Trophoblast cell (in vitro differentiated cells and primary cell): ENCODE measurements around the gene NUDCD2. TPM values are rescaled to one million over a fixed set of nuclear protein-coding genes. Genes with fewer than 3 reads are reported as not detected.

Experiments used
- DNase-seq, 2 donors: peaks; one replicate each; pipeline ENCODE4 v3.0.0-alpha.2; 2016
- H2AFZ ChIP-seq: 2 replicates; pipeline ENCODE4 v1.6.1; 2013; ENCODE audit warnings: low read length, moderate library complexity, mild to moderate bottlenecking; ENCODE audit not compliant: insufficient read depth, poor library complexity
- H2AK5ac ChIP-seq: 2 replicates; pipeline ENCODE4 v1.6.1; 2013; ENCODE audit warnings: mild to moderate bottlenecking, low read length
- H2BK120ac ChIP-seq: 2 replicates; pipeline ENCODE4 v1.6.1; 2013; ENCODE audit warnings: low read length, mild to moderate bottlenecking, moderate library complexity; ENCODE audit not compliant: insufficient read depth, poor library complexity
- H2BK12ac ChIP-seq: 2 replicates; pipeline ENCODE4 v1.6.1; 2013; ENCODE audit warnings: mild to moderate bottlenecking, low read length, moderate library complexity
- H2BK5ac ChIP-seq: 2 replicates; pipeline ENCODE4 v1.6.1; 2013; ENCODE audit warnings: low read length, low read depth, moderate library complexity, mild to moderate bottlenecking; ENCODE audit not compliant: poor library complexity
- H3K14ac ChIP-seq: 2 replicates; pipeline ENCODE4 v1.6.1; 2013; ENCODE audit warnings: mild to moderate bottlenecking, low read length
- H3K18ac ChIP-seq: 2 replicates; pipeline ENCODE4 v1.6.1; 2013; ENCODE audit warnings: mild to moderate bottlenecking, low read length
- H3K23ac ChIP-seq: 2 replicates; pipeline ENCODE4 v1.6.1; 2013; ENCODE audit warnings: low read length
- H3K27ac ChIP-seq: 2 replicates; pipeline ENCODE4 v1.5.1; 2013; ENCODE audit warnings: low read depth, mild to moderate bottlenecking, inconsistent platforms, low read length, moderate library complexity
- H3K27me3 ChIP-seq: 2 replicates; pipeline ENCODE4 v1.6.1; 2013; ENCODE audit warnings: inconsistent platforms, mild to moderate bottlenecking, low read length, moderate library complexity; ENCODE audit not compliant: insufficient read depth
- H3K36me3 ChIP-seq, 2 experiments: 1 replicate in 1 of 2; 2 replicates in 1 of 2; pipeline ENCODE4 v1.6.1; 2013; ENCODE audit warnings: low read length in 2 of 2, mild to moderate bottlenecking in 2 of 2, moderate library complexity in 1 of 2; ENCODE audit not compliant: insufficient read depth in 2 of 2, control insufficient read depth in 1 of 2
- H3K4ac ChIP-seq: 2 replicates; pipeline ENCODE4 v1.6.1; 2013; ENCODE audit warnings: low read depth, mild to moderate bottlenecking, low read length, moderate library complexity
- H3K4me1 ChIP-seq, 2 experiments: 1 replicate in 1 of 2; 2 replicates in 1 of 2; pipeline ENCODE4 v1.6.1; 2013; ENCODE audit warnings: low read length in 2 of 2, mild to moderate bottlenecking in 2 of 2, moderate library complexity in 1 of 2; ENCODE audit not compliant: insufficient read depth in 2 of 2, control insufficient read depth in 1 of 2
- H3K4me2 ChIP-seq: 2 replicates; pipeline ENCODE4 v1.6.1; 2013; ENCODE audit warnings: inconsistent platforms, mild to moderate bottlenecking, low read length, moderate library complexity
- H3K4me3 ChIP-seq: 2 replicates; pipeline ENCODE4 v1.5.1; 2013; ENCODE audit warnings: mild to moderate bottlenecking, low read depth, low read length, inconsistent platforms
- H3K79me1 ChIP-seq: one replicate; pipeline ENCODE4 v1.6.1; 2013; ENCODE audit warnings: low read length
- H3K79me2 ChIP-seq: 2 replicates; pipeline ENCODE4 v1.6.1; 2013; ENCODE audit warnings: low read length, mild to moderate bottlenecking; ENCODE audit not compliant: control insufficient read depth, insufficient read depth, poor library complexity
- H3K9ac ChIP-seq: 2 replicates; pipeline ENCODE4 v1.6.1; 2013; ENCODE audit warnings: mild to moderate bottlenecking, low read length
- H3K9me3 ChIP-seq: 2 replicates; pipeline ENCODE4 v1.6.1; 2013; ENCODE audit warnings: low read depth, mild to moderate bottlenecking, control low read depth, inconsistent platforms, low read length; ENCODE audit not compliant: insufficient read depth
- H4K12ac ChIP-seq: 2 replicates; pipeline ENCODE4 v1.6.1; 2013; ENCODE audit warnings: low read depth, mild to moderate bottlenecking, low read length, moderate library complexity
- H4K8ac ChIP-seq: 2 replicates; pipeline ENCODE4 v1.6.1; 2013; ENCODE audit warnings: low read depth, mild to moderate bottlenecking, low read length, moderate library complexity
- H4K91ac ChIP-seq: one replicate; pipeline ENCODE4 v1.6.1; 2013; ENCODE audit warnings: low read depth, mild to moderate bottlenecking, low read length, moderate library complexity
- WGBS: extraction: QIAGEN DNeasy Blood & Tissue Kit; methylation state at CpG from one replicate; pipeline ENCODE4 v1.1.7; 2013; ENCODE audit warnings: missing lambda C conversion rate; ENCODE audit not compliant: insufficient read length, insufficient coverage; ENCODE audit errors: extremely low coverage; 5-methylcytosine and 5-hydroxymethylcytosine counted together
- polyA plus RNA-seq: library from polyadenylated mRNA; stranded (reverse); fragments of 200-250 nt; gene quantifications from 2 replicates; pipeline ENCODE4 v1.2.3, GENCODE V29; 2013

NUDCD2 gene
- polyA plus RNA-seq = 10.6 and 11.6 TPM in 2 replicates

- H3K9me3 ChIP-seq = no peaks in the 10 kb centered on the region
Measured at GRCh38 chr5:163459819-163460561, at the start of gene NUDCD2. Gene NUDCD2, minus strand, starts transcription at chr5:163460102. Its CDS starts 52 bp downstream, at chr5:163460050.

GRCh38 chr5:163509291-163509951 lies 49.5 kb upstream of the NUDCD2 start:
- H2BK12ac ChIP-seq = no peak overlapping the region

More at GRCh38 chr5:163459819-163460561, at the start of gene NUDCD2:
- peak within 1 kb of the TSS; percentile 93 for H3K4ac ChIP-seq
- H2BK120ac ChIP-seq = peak within 1 kb of the TSS; percentile 96
- H3K79me2 ChIP-seq = peaks cover 8% of the 10 kb centered on the region
- H3K4me2 ChIP-seq = peak within 1 kb of the TSS; percentile 99
- H2BK5ac ChIP-seq = peak within 1 kb of the TSS; percentile 90
- H3K27ac ChIP-seq = peak within 1 kb of the TSS; percentile 97
- peak within 1 kb of the TSS; percentile 43 for H2BK12ac ChIP-seq
- H3K79me1 ChIP-seq = peaks cover 16% of the 10 kb centered on the region
- peaks cover 0 to 6% of the 10 kb centered on the region in 2 experiments for H3K36me3 ChIP-seq
- peak within 1 kb of the TSS; percentile 84 for H2AK5ac ChIP-seq
- H4K8ac ChIP-seq = peak within 1 kb of the TSS; percentile 97
- H2AFZ ChIP-seq = peak within 1 kb of the TSS; percentile 92
- peak within 1 kb of the TSS; percentile 93 for H3K9ac ChIP-seq
- peak within 1 kb of the TSS; percentile 84 for H3K4me3 ChIP-seq
- peak; percentile 94 to 98 for DNase-seq
- H3K23ac ChIP-seq = no peak within 1 kb of the TSS
- H3K18ac ChIP-seq = peak within 1 kb of the TSS; percentile 97
- WGBS = no CpG with 5 or more reads among the region's 59 CpGs
- peak within 1 kb of the TSS; percentile 96 for H4K91ac ChIP-seq
- peak within 1 kb of the TSS; percentile 95 for H4K12ac ChIP-seq
- H3K14ac ChIP-seq = peak within 1 kb of the TSS; percentile 97
- no peaks in the 10 kb centered on the region for H3K4me1 ChIP-seq
- H3K27me3 ChIP-seq = no peaks in the 10 kb centered on the region

GRCh38 chr5:163508753-163509152 lies 48.9 kb upstream of the NUDCD2 start:
- no peak overlapping the region for H4K8ac ChIP-seq
- peaks cover 7% of the 10 kb centered on the region for H3K79me2 ChIP-seq
- H3K4ac ChIP-seq = peak overlapping the region; percentile 69
- H3K27ac ChIP-seq = no peak overlapping the region
- no peak for DNase-seq
- no peak overlapping the region for H4K91ac ChIP-seq
- no peak overlapping the region for H2BK5ac ChIP-seq
- H3K14ac ChIP-seq = no peak overlapping the region
- H3K4me2 ChIP-seq = no peak overlapping the region
- H3K9ac ChIP-seq = no peak overlapping the region
- no CpG with 5 or more reads among the region's 5 CpGs for WGBS
- H3K18ac ChIP-seq = no peak overlapping the region
- H3K9me3 ChIP-seq = no peaks in the 10 kb centered on the region
- no peak overlapping the region for H2AFZ ChIP-seq
- no peak overlapping the region for H2BK120ac ChIP-seq
- H3K23ac ChIP-seq = no peak overlapping the region
- no peak overlapping the region for H2AK5ac ChIP-seq
- no peak overlapping the region for H4K12ac ChIP-seq
- H3K79me1 ChIP-seq = peaks cover 7% of the 10 kb centered on the region
- H3K27me3 ChIP-seq = no peaks in the 10 kb centered on the region
- peaks cover 8 to 10% of the 10 kb centered on the region in 2 experiments for H3K36me3 ChIP-seq
- peaks cover 0 to 3% of the 10 kb centered on the region in 2 experiments for H3K4me1 ChIP-seq
- no peak overlapping the region for H2BK12ac ChIP-seq
- no peak overlapping the region for H3K4me3 ChIP-seq

More at GRCh38 chr5:163509291-163509951, 49.5 kb upstream of the NUDCD2 start:
- Histone ChIP-seq H3K4me2 (no peak overlapping the region), H3K27me3 (no peaks in the 10 kb centered on the region), H2AK5ac (no peak overlapping the region), H3K23ac (no peak overlapping the region), H3K4me1 (peaks cover 0 to 3% of the 10 kb centered on the region in 2 experiments), H3K36me3 (peaks cover 8 to 10% of the 10 kb centered on the region in 2 experiments), H3K9me3 (no peaks in the 10 kb centered on the region), H3K79me2 (peaks cover 7% of the 10 kb centered on the region), H3K14ac (no peak overlapping the region), H2BK5ac (no peak overlapping the region), H4K12ac (no peak overlapping the region), H3K9ac (no peak overlapping the region), H2BK120ac (no peak overlapping the region), H3K4me3 (no peak overlapping the region), H3K4ac (no peak overlapping the region), H3K27ac (no peak overlapping the region), H4K8ac (no peak overlapping the region), H3K18ac (no peak overlapping the region), H3K79me1 (peaks cover 7% of the 10 kb centered on the region), H4K91ac (no peak overlapping the region), H2AFZ (no peak overlapping the region)
- WGBS = no CpG with 5 or more reads among the region's 7 CpGs
- DNase-seq = peak; percentile 45 to 62

GRCh38 chr5:163506726-163507125 lies 46.8 kb upstream of the NUDCD2 start:
- no peak overlapping the region for H2BK12ac ChIP-seq
- no peak overlapping the region for H3K4me3 ChIP-seq
- no peak overlapping the region for H3K23ac ChIP-seq
- H3K79me2 ChIP-seq = peaks cover 7% of the 10 kb centered on the region
- no peak overlapping the region for H2AK5ac ChIP-seq
- peak in 1 of 2 donors; percentile 15 for DNase-seq
- H3K9me3 ChIP-seq = no peaks in the 10 kb centered on the region
- H3K4me2 ChIP-seq = peak overlapping the region; percentile 70
- H3K14ac ChIP-seq = no peak overlapping the region
- no peaks in the 10 kb centered on the region for H3K27me3 ChIP-seq
- H4K91ac ChIP-seq = no peak overlapping the region
- H2BK120ac ChIP-seq = no peak overlapping the region
- H3K4ac ChIP-seq = peak overlapping the region; percentile 86
- WGBS = no CpG with 5 or more reads among the region's 8 CpGs
- H3K36me3 ChIP-seq = peaks cover 1 to 5% of the 10 kb centered on the region in 2 experiments
- H2AFZ ChIP-seq = no peak overlapping the region
- H3K4me1 ChIP-seq = peaks cover 0 to 3% of the 10 kb centered on the region in 2 experiments
- H3K79me1 ChIP-seq = peaks cover 7% of the 10 kb centered on the region
- no peak overlapping the region for H4K12ac ChIP-seq
- no peak overlapping the region for H3K18ac ChIP-seq
- no peak overlapping the region for H3K27ac ChIP-seq
- no peak overlapping the region for H3K9ac ChIP-seq
- H2BK5ac ChIP-seq = no peak overlapping the region
- H4K8ac ChIP-seq = no peak overlapping the region
